B cell (primary cell): ENCODE results near the gene SPRY1. TPM values are rescaled to one million over a fixed set of nuclear protein-coding genes. Genes with fewer than 3 reads are reported as not detected.

Experiments used
- ATAC-seq: fragments of 200-7000 bp; cut with Tn5 transposase; one replicate; pipeline ENCODE4 v1.10.0; 2021; ENCODE audit warnings: low read depth, mild to moderate bottlenecking, moderate number of reproducible peaks, moderate library complexity
- CTCF ChIA-PET: fragments of 350-600 bp; sonication (Branson Sonifier 250); formaldehyde crosslinking; loops from one replicate; lab custom pipeline; 2021; ENCODE audit warnings: antibody characterized with exemption, inconsistent platforms; lab: Charles Lee
- POLR2A ChIA-PET: fragments of 350-600 bp; sonication (Branson Sonifier 250); formaldehyde crosslinking; loops from one replicate; lab custom pipeline; 2021; ENCODE audit warnings: antibody characterized with exemption; lab: Charles Lee
- DNase-seq: peaks from one replicate; pipeline ENCODE4 v3.0.0; 2013
- H2AFZ ChIP-seq: 2 replicates; pipeline ENCODE4 v1.6.1; 2012; ENCODE audit warnings: mild to moderate bottlenecking, low read depth, low read length; ENCODE audit not compliant: insufficient read depth, poor library complexity, severe bottlenecking
- H3K27ac ChIP-seq, 2 donors: 1 replicate in 1 of 2; 2 replicates in 1 of 2; pipeline ENCODE4 v1.5.1; 2012 to 2013; ENCODE audit warnings: low read length in 2 of 2, mild to moderate bottlenecking in 2 of 2, moderate library complexity in 1 of 2
- H3K27me3 ChIP-seq, 4 experiments: fragments of 200-600 bp in 1 of 4; sonication (generic) in 1 of 4; replicated peaks in 1 of 4; 1 replicate in 2 of 4; 2 replicates in 2 of 4; pipeline versions ENCODE4 v1.6.1 to v1.7.0; 2013 to 2016; ENCODE audit warnings: low read length in 3 of 4, mild to moderate bottlenecking in 2 of 4, mixed read lengths in 1 of 4, moderate library complexity in 1 of 4; ENCODE audit not compliant: insufficient read depth in 4 of 4, control insufficient read depth in 3 of 4; ENCODE audit errors: control extremely low read depth in 1 of 4
- H3K36me3 ChIP-seq, 2 experiments: replicated peaks in 1 of 2; 1 replicate in 1 of 2; 2 replicates in 1 of 2; pipeline versions ENCODE4 v1.6.1 to v1.7.1; 2013; ENCODE audit warnings: low read length in 1 of 2; ENCODE audit not compliant: insufficient read depth in 2 of 2, control insufficient read depth in 1 of 2; ENCODE audit errors: control extremely low read depth in 1 of 2, extremely low read depth in 1 of 2
- H3K4me1 ChIP-seq, 2 donors: fragments of 200-600 bp in 1 of 2; sonication (generic) in 1 of 2; 1 replicate in 1 of 2; 2 replicates in 1 of 2; pipeline versions ENCODE4 v1.5.1 to v1.6.1; 2013 to 2017; ENCODE audit warnings: low read length in 2 of 2; ENCODE audit not compliant: control insufficient read depth in 2 of 2, insufficient read depth in 2 of 2
- H3K4me2 ChIP-seq: replicated peaks from 2 replicates; pipeline ENCODE3; 2012; ENCODE audit warnings: mild to moderate bottlenecking, low read depth, low read length; ENCODE audit not compliant: poor library complexity, severe bottlenecking
- H3K4me3 ChIP-seq, 5 experiments: fragments of 200-600 bp in 1 of 5; sonication (generic) in 1 of 5; 1 replicate in 3 of 5; 2 replicates in 2 of 5; pipeline versions ENCODE4 v1.5.1 to v1.7.0; 2011 to 2016; ENCODE audit warnings: low read length in 4 of 5, mild to moderate bottlenecking in 4 of 5, low read depth in 2 of 5, control low read depth in 1 of 5, moderate library complexity in 1 of 5; ENCODE audit not compliant: insufficient read depth in 1 of 5; ENCODE audit errors: control extremely low read depth in 1 of 5, extremely low read depth in 1 of 5
- H3K79me2 ChIP-seq: fragments of 200-600 bp; sonication (generic); one replicate; pipeline ENCODE4 v1.6.0; 2016; ENCODE audit warnings: low read length; ENCODE audit not compliant: control insufficient read depth, insufficient read depth
- H3K9ac ChIP-seq: fragments of 200-600 bp; sonication (generic); 2 replicates; pipeline ENCODE4 v1.6.1; 2017; ENCODE audit warnings: mild to moderate bottlenecking, low read length, moderate library complexity
- H3K9me3 ChIP-seq, 3 donors: one replicate each; pipeline versions ENCODE4 v1.6.1 to v1.7.1; 2013; ENCODE audit warnings: low read length in 2 of 3; ENCODE audit not compliant: control insufficient read depth in 2 of 3, insufficient read depth in 1 of 3; ENCODE audit errors: control extremely low read depth in 1 of 3
- H4K20me1 ChIP-seq: 2 replicates; pipeline ENCODE4 v1.6.0; 2012; ENCODE audit warnings: mild to moderate bottlenecking, low read length; ENCODE audit not compliant: insufficient read depth, control insufficient read depth, poor library complexity, severe bottlenecking
- H3K27ac Mint-ChIP-seq: one replicate; pipeline ENCODE4 v1.8.0; 2021; ENCODE audit warnings: mixed read lengths
- H3K27me3 Mint-ChIP-seq: one replicate; pipeline ENCODE4 v1.8.0; 2021; ENCODE audit warnings: mixed read lengths
- H3K4me1 Mint-ChIP-seq: one replicate; pipeline ENCODE4 v1.8.0; 2021; ENCODE audit warnings: mixed read lengths
- H3K4me3 Mint-ChIP-seq: one replicate; pipeline ENCODE4 v1.8.0; 2021; ENCODE audit warnings: mixed read lengths
- H3K9me3 Mint-ChIP-seq: one replicate; pipeline ENCODE4 v1.8.0; 2022; ENCODE audit warnings: mixed read lengths; ENCODE audit not compliant: insufficient read depth
- CTCF ChIP-seq: fragments of 200-600 bp; IDR thresholded peaks from one replicate; pipeline ENCODE4 v1.8.0; 2022; ENCODE audit warnings: antibody characterized with exemption, mild to moderate bottlenecking
- EZH2 ChIP-seq: IDR thresholded peaks from 2 replicates; pipeline ENCODE4 v1.6.1; 2012; ENCODE audit warnings: borderline replicate concordance, low read depth, mild to moderate bottlenecking, moderate library complexity, low read length; ENCODE audit not compliant: insufficient read depth, poor library complexity, severe bottlenecking
- WGBS: methylation state at CpG from one replicate; pipeline ENCODE4 v1.1.5; 2013; ENCODE audit warnings: missing lambda C conversion rate; ENCODE audit not compliant: insufficient coverage; 5-methylcytosine and 5-hydroxymethylcytosine counted together
- intact Hi-C: fragments of 100-400 bp; cut with micrococcal nuclease; formaldehyde crosslinking; loops from one replicate; pipeline ENCODE4 v1.10.0; 2022
- polyA plus RNA-seq: library from polyadenylated mRNA; depleted of rRNA; stranded (reverse); fragments of >200 nt; gene quantifications from 2 replicates; pipeline ENCODE4 v1.2.3, GENCODE V29; 2012
- total RNA-seq, 2 donors: library from RNA; stranded (reverse); fragments of 120-200 nt in 1 of 2; gene quantifications; 1 replicate in 1 of 2; 2 replicates in 1 of 2; pipeline versions ENCODE4 v1.2.3 to v1.2.4, GENCODE V29; 2013 to 2022

The SPRY1 gene
- total and polyA plus RNA-seq, 2 donors (not counting 1 experiment from before 2014, with no cell fraction given): 4.7 to 6.9 TPM

GRCh38 chr4:123427951-123428350 lies 31.4 kb downstream of the SPRY1 start:
- Histone ChIP-seq H3K9ac (no peak overlapping the region), H3K27me3 (no peaks in the 10 kb centered on the region), H4K20me1 (no peaks in the 10 kb centered on the region), H2AFZ (no peak overlapping the region), H3K9me3 (peaks cover 0 to 8% (median 5%) of the 10 kb centered on the region in 3 donors), H3K4me2 (no peak overlapping the region), H3K27ac (no peak overlapping the region), H3K4me3 (no peak overlapping the region), H3K36me3 (no peaks in the 10 kb centered on the region), H3K79me2 (no peaks in the 10 kb centered on the region), H3K4me1 (peaks cover 5% of the 10 kb centered on the region in 2 donors)
- intact Hi-C loops: no loop called here
- Mint-ChIP-seq H3K4me3 (no peak overlapping the region), H3K4me1 (peaks cover 7% of the 10 kb centered on the region), H3K27ac (no peak overlapping the region), H3K27me3 (no peaks in the 10 kb centered on the region), H3K9me3 (peaks cover 6% of the 10 kb centered on the region)
- no CpG with 5 or more reads among the region's 3 CpGs for WGBS
- DNase-seq (no peak), ATAC-seq (no peak)
- ChIA-PET CTCF (no interaction called here), POLR2A (interaction anchor here (0.6 kb wide), 1 partner anchor 323 kb away, joined by 4 read pairs; no protein-coding TSS in a partner anchor)
- TF ChIP-seq EZH2 (no peak), CTCF (no peak)

- no peaks in the 10 kb centered on the region for H3K79me2 ChIP-seq
- ChIA-PET POLR2A (no interaction called here), CTCF (no interaction called here)
- H3K4me3 Mint-ChIP-seq: no peak overlapping the region
- DNase-seq (no peak), ATAC-seq (no peak)
- H3K9me3 Mint-ChIP-seq: peaks cover 6% of the 10 kb centered on the region
- no peak overlapping the region for H3K9ac ChIP-seq
- H3K27ac Mint-ChIP-seq: no peak overlapping the region
- no peak overlapping the region for H3K4me3 ChIP-seq
- H3K9me3 ChIP-seq: peaks cover 0 to 11% (median 5%) of the 10 kb centered on the region in 3 donors
- no peak overlapping the region for H3K4me2 ChIP-seq
- intact Hi-C loops: no loop called here
- H4K20me1 ChIP-seq: no peaks in the 10 kb centered on the region
- no peaks in the 10 kb centered on the region for H3K27me3 Mint-ChIP-seq
- no peaks in the 10 kb centered on the region for H3K36me3 ChIP-seq
- H2AFZ ChIP-seq: no peak overlapping the region
- no peak overlapping the region for H3K27ac ChIP-seq
- peaks cover 2% of the 10 kb centered on the region for H3K4me1 Mint-ChIP-seq
- TF ChIP-seq CTCF: no peak
- TF ChIP-seq EZH2: no peak
- H3K4me1 ChIP-seq: no peaks in the 10 kb centered on the region
- no peaks in the 10 kb centered on the region for H3K27me3 ChIP-seq
- WGBS: 86% methylated on average over 1 of the region's 3 CpGs
Observed at GRCh38 chr4:123430031-123430430, 33.4 kb downstream of the SPRY1 start.
